Measurements from ENCODE around the gene WNT9B. TPM values are rescaled to one million over a fixed set of nuclear protein-coding genes. Genes with fewer than 3 reads are reported as not detected.

WNT9B gene
- total RNA-seq, 1 experiment from 2014 or later = 0.70 TPM

GRCh38 chr17:46911311-46911710, 59.9 kb downstream of the WNT9B start:
- Histone ChIP-seq H2AK5ac (ENCODE audit: insufficient read length, low read length) (no peak overlapping the region), H3K56ac (ENCODE audit: insufficient read length, low read depth, low read length) (no peak overlapping the region), H3K23me2 (ENCODE audit: insufficient read length, low read depth, low read length, poor library complexity, severe bottlenecking) (no peaks in the 10 kb centered on the region), H2AFZ (ENCODE audit: low read length) (no peak overlapping the region), H3K18ac (ENCODE audit: insufficient read length, low read depth, low read length) (no peak overlapping the region), H3K4ac (ENCODE audit: low read depth, low read length) (no peak overlapping the region), H2BK20ac (ENCODE audit: low read depth, low read length, poor library complexity, severe bottlenecking) (no peak overlapping the region), H3K27me3 (ENCODE audit: insufficient read depth, low read length) (no peaks in the 10 kb centered on the region), H4K8ac (replicated peaks; ENCODE audit: insufficient read length, low read depth, low read length) (no peak overlapping the region), H4K20me1 (ENCODE audit: control insufficient read depth, insufficient read depth, insufficient read length) (no peaks in the 10 kb centered on the region), H3K14ac (ENCODE audit: insufficient read depth, low read length) (no peak overlapping the region), H3T11ph (ENCODE audit: low read length) (no peak overlapping the region), H4K5ac (ENCODE audit: insufficient read length, low read depth, low read length) (no peak overlapping the region), H2BK5ac (ENCODE audit: insufficient read length, low read length) (no peak overlapping the region), H2BK12ac (ENCODE audit: insufficient read length, low read depth, low read length) (no peak overlapping the region), H3K4me1 (ENCODE audit: insufficient read depth, low read length) (no peaks in the 10 kb centered on the region), H4K91ac (ENCODE audit: insufficient read length, low read depth, low read length) (no peak overlapping the region), H3K23ac (ENCODE audit: insufficient read length, low read depth, low read length) (no peak overlapping the region), H3K79me2 (ENCODE audit: insufficient read depth, low read length) (no peaks in the 10 kb centered on the region), H3K9ac (ENCODE audit: extremely low read depth, insufficient read length, low read length) (no peak overlapping the region), H3K4me2 (ENCODE audit: insufficient read depth, insufficient read length, low read length) (no peak overlapping the region), H3K9me3 (ENCODE audit: control insufficient read depth, low read depth, low read length) (no peaks in the 10 kb centered on the region), H3K27ac (ENCODE audit: insufficient read length, low read depth, low read length) (no peak overlapping the region), H3K79me1 (ENCODE audit: insufficient read depth, low read depth, low read length, poor library complexity, severe bottlenecking) (no peaks in the 10 kb centered on the region), H2BK15ac (ENCODE audit: low read depth, low read length) (no peak overlapping the region), H2BK120ac (ENCODE audit: low read depth, low read length, poor library complexity, severe bottlenecking) (no peak overlapping the region)
- WGBS (ENCODE audit: extremely low coverage, insufficient read length, low lambda C conversion rate) = no CpG with 5 or more reads among the region's 3 CpGs
- Mint-ChIP-seq H3K27me3 (ENCODE audit: low read depth) (peaks cover 25% of the 10 kb centered on the region), H3K27ac (peak overlapping the region in 1 of 3 experiments; percentile 48; a peak in 1 of 7 replicates), H3K36me3 (ENCODE audit: insufficient read depth in 1 of 3, low read depth in 3 of 3) (no peaks in the 10 kb centered on the region), H3K4me1 (peaks cover 6 to 7% of the 10 kb centered on the region in 2 experiments), H3K9me3 (no peaks in the 10 kb centered on the region), H3K4me3 (no peak overlapping the region)
- DNase-seq = no peak
- TF ChIP-seq CTCF (conservative IDR thresholded peaks at IDR 0.05) = no peak
